Stimulated activated CD8-positive, alpha-beta memory T cell treated with anti-CD3 and anti-CD28 coated beads, Interleukin-2, amount 100 ng/mL, for 1 hour (primary cell): ENCODE measurements around the gene GSTP1.
"Not testable (repeated sequence)": the region's sequence is repeated elsewhere in the genome, so short reads cannot be mapped to it uniquely, and the experiment has no call there.

Experiments
- DNase-seq, 2 donors: peaks; one replicate each; pipeline ENCODE4 v3.0.0-alpha.2; 2020; ENCODE audit warnings: low read depth in 2 of 2

GSTP1 gene

DNA sequence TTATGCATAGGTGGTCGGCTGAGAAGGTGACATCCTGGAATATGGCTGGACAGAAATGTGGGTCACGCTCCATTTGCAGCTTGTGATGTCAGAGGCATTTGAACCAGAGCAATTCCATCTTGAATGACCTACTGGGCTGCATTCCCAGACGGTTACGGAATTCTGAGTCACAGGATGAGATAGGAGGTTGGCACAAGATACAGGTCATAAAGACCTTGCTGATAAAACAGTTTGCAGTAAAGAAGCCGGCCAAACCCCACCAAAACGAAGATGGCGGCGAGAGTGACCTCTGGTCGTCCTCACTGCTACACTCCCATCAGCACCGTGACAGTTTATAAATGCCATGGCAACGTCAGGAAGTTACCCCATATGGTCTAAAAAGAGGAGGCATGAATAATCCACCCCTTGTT, 19.9 kb upstream of the GSTP1 start:
- DNase-seq, result not testable (repeated sequence)

DNA sequence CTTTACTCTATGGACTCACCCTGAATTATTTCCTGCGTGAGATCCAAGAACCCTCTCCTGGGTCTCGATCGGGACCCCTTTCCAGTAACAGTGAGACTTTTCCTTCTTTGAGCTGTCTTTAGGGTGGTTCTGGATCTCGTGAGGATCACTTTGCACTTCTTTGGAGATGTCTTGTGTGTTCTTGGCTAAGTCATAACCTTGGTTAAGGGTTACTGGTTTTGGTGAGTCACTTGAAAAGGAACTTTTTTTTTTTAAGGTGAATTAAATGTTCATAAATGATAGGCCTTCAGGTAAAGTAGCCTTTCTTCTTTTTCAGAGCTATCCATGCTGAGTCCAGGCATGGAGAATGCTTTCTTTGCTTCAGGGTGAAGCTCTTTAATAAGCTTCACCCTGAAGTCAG, 19.4 kb upstream of the GSTP1 start:
- no peak for DNase-seq

DNA sequence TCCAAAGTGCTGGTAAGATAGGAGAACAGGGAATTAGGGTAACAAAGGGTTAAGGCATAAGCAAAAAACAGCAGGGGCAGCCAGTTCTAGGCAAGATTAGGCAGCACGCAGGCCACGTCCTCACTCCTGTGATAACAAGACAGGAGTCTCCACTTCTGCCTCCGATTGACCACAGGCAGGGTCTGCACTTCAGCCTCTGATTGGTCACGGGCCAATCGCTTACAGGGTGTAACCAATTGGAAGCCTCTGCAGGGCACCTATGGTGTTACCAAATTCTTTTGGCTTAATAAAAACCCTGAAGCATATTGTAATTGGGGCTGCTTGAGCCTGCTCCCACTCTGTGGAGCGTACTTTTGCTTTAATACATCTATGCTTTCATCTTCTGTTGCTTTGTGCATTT, 12.2 kb upstream of the GSTP1 start:
- DNase-seq, result no peak

DNA sequence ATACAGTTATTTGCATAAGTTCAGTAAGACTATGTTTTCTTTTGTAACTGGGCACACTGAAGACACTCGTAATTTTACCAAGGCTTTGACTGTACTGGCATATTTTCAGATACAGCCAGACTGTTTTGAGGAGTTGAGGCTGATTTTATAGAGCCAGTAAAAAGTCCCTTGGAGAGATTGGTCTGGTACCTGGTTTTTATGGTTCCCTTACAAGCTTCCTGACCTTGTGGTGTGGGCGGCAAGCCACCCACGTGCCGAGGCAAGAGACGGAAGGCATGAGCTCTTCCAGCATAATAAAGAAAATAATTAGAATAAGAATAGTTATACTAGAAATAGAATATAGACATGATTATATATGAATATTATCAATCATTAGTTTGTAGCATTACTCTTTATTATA, 11.3 kb upstream of the GSTP1 start:
- DNase-seq, result no peak

DNA sequence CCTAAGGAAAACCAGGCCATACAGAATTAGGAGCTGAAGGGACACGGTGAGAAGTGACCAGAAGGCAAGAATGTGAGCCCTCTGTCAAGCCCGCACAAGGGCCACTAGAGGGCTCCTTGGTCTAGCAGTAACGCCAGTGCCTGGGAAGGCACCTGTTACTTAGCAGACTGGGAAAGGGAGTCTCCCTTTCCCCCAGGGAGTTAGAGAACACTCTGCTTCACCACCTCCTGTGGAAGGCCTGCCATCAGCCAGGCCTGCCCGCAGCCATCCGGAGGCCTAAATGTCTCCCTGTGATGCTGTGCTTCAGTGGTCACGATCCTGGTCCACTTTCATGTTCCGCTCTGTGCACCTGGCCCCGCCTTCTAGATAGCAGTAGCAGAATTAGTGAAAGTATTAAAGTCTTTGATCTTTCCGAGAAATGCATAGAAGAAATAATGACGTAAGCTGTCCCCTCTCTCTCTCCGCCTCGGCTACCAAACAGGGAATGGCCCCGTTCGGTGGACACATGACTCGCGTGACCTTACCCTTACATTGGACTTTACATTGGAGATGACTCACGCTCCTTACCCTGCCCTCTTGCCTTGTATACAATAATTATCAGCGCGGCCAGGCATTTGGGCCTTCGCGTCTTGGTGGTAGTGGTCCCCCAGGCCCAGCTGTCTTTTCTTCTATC, 10.7 kb upstream of the GSTP1 start:
- no peak for DNase-seq

DNA sequence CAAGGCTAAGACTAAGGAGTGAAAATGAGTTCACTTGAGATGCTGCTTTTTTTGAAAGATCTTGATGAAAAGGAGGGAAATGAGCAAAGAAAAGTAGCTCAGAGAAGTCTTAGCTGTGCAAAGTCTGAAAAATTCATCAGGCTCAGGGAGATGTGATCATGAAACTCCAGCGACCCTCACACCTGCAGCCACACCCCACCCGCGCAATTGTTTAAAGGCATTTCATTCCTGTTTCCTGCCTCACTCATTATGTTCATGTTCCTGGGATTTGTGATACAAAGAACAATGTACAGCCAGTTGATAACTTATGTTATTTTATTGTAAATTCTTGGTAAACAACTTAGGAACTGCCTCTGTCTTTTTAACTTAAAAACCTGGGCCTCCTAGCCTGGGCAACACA, 8.7 kb upstream of the GSTP1 start:
- DNase-seq, result no peak

DNA sequence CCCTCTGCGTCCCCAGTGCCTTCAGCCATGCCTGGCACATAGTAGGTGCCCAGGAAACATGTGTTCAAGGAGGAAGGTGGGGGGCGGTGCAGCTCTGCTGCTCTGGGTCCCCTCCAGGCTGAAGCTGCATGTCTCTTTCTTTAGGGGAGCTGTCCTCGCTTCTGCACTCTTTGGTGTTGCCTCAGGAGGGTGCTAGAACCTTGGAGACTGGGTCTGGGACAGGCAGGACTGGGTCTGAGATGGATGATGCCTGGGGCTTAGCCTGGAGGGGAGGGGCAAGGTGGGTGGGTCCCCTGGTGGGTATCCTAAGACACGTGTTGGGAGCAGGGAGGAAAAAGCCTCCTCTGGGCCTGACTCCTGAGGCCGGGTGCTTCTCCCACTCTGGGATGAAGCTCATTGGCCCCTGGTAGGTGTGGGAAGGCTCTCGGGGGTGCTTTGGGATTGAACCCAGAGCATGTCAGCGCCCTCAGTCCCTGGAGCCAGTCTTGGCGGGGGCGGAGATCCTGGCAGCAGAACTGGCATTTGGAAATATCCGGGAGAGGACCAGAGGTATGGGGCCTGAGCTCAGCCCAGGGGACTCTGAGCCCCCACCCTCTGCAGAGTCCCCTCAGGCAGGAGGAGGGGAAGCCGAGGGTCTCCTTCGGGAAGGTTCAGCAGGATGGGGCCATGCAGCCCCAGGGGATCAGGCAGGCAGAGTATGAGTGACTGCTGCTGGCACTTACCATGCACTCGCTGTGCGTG, 6.7 kb upstream of the GSTP1 start:
- DNase-seq, result no peak

DNA sequence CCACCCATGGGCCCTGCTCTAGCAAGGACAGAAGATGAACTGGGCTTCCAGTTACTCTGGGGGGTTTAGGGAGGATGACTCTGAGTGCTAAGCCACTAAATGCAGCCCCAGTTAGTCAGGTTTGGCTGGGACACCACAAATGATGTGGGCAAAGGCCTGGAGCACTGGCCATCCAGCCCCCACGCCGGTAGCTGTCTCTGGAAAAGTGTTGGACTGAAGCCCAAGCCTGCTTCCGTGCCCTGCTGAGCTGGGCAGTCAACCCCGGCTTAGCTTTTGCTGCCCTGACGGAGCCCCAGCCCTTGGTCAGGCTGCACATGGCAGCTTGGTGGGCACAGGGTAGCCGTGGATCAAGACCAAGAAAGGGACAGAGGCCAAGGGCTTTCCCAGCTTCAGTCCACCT, 5.7 kb upstream of the GSTP1 start:
- no peak for DNase-seq

DNA sequence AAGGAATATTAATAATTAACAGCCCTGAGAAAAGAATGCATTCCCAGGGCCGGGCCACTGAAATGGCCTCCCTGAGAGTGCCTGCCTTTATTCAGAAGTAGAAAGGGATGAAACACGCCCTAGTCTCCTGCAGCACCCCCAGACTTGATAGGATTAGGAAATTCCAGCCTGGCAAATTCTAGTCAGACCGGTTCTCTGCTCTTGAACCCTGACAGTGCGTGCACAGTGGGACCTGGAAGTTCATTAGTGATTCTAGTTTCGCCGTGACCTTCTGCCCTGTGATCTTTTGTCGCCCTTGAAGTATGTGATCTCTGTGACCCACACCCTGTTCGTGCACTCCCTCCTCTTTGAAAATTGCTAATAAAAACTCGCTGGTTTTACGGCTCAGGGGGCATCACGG, 2.1 kb upstream of the GSTP1 start:
- no peak for DNase-seq

DNA sequence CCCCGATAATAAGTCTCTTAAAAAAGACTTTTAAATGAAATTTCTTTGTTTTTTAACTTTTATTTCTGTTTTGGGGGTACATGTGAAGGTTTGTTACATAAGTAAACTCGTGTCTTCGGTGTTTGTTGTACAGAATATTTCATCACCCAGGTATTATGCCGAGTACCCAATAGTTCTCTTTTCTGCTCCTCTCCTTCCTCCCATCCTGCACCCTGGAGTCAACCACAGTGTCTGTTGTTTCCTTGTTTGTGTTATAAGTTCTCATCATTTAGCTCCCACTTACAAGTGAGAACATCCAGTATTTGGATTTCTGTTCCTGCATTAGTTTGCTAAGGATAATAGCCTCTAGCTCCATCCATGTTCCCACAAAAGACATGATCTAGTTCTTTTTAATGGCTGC, 1.6 kb upstream of the GSTP1 start:
- no peak for DNase-seq

DNA sequence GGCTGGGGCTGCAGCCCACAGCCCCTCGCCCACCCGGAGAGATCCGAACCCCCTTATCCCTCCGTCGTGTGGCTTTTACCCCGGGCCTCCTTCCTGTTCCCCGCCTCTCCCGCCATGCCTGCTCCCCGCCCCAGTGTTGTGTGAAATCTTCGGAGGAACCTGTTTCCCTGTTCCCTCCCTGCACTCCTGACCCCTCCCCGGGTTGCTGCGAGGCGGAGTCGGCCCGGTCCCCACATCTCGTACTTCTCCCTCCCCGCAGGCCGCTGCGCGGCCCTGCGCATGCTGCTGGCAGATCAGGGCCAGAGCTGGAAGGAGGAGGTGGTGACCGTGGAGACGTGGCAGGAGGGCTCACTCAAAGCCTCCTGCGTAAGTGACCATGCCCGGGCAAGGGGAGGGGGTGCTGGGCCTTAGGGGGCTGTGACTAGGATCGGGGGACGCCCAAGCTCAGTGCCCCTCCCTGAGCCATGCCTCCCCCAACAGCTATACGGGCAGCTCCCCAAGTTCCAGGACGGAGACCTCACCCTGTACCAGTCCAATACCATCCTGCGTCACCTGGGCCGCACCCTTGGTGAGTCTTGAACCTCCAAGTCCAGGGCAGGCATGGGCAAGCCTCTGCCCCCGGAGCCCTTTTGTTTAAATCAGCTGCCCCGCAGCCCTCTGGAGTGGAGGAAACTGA, 731 bp downstream of the GSTP1 start:
- no peak for DNase-seq

DNA sequence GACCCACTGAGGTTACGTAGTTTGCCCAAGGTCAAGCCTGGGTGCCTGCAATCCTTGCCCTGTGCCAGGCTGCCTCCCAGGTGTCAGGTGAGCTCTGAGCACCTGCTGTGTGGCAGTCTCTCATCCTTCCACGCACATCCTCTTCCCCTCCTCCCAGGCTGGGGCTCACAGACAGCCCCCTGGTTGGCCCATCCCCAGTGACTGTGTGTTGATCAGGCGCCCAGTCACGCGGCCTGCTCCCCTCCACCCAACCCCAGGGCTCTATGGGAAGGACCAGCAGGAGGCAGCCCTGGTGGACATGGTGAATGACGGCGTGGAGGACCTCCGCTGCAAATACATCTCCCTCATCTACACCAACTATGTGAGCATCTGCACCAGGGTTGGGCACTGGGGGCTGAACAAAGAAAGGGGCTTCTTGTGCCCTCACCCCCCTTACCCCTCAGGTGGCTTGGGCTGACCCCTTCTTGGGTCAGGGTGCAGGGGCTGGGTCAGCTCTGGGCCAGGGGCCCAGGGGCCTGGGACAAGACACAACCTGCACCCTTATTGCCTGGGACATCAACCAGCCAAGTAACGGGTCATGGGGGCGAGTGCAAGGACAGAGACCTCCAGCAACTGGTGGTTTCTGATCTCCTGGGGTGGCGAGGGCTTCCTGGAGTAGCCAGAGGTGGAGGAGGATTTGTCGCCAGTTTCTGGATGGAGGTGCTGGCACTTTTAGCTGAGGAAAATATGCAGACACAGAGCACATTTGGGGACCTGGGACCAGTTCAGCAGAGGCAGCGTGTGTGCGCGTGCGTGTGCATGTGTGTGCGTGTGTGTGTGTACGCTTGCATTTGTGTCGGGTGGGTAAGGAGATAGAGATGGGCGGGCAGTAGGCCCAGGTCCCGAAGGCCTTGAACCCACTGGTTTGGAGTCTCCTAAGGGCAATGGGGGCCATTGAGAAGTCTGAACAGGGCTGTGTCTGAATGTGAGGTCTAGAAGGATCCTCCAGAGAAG, 1.6 kb downstream of the GSTP1 start:
- no peak for DNase-seq

DNA sequence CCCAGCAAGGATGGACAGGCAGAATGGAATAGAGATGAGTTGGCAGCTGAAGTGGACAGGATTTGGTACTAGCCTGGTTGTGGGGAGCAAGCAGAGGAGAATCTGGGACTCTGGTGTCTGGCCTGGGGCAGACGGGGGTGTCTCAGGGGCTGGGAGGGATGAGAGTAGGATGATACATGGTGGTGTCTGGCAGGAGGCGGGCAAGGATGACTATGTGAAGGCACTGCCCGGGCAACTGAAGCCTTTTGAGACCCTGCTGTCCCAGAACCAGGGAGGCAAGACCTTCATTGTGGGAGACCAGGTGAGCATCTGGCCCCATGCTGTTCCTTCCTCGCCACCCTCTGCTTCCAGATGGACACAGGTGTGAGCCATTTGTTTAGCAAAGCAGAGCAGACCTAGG, 2.3 kb downstream of the GSTP1 start:
- DNase-seq, result no peak

DNA sequence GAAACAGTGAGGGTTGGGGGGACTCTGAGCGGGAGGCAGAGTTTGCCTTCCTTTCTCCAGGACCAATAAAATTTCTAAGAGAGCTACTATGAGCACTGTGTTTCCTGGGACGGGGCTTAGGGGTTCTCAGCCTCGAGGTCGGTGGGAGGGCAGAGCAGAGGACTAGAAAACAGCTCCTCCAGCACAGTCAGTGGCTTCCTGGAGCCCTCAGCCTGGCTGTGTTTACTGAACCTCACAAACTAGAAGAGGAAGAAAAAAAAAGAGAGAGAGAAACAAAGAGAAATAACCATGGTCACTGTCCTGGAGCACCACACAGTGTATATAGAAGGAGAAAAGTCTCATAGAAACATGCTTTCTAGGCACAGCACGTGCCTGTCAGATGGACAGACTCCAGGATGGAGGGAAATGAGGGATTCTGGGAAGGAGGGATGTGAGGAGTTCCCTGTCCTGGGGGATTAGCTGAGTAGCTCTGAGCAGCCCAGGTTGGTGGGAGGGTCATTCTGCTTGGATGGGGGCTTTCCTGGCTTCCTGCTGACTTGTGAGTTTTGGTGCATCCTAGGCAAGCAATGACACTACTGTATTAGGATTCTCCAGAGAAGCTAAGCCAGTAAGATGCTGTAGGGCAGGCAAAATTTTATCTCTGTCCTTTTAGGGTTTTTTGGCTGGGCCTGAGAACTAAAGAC, 3.1 kb downstream of the GSTP1 start:
- no peak for DNase-seq

DNA sequence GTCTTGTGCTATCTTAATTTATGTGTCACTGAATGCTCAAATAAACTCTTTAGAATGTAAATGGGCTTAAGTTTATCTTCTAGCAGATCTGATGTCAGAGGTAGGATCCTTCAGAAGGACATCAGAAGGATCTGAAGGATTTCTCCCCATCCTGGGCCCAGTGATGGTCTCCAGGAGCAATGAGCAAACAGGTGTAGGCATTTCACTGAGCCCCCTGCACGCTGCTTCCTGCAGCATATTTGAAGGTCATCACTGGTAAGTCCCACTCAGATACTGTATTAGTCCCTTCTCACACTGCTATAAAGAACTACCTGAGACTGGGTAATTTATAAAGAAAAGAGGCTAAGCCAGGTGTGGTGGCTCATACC, 4.5 kb downstream of the GSTP1 start:
- no peak for DNase-seq

DNA sequence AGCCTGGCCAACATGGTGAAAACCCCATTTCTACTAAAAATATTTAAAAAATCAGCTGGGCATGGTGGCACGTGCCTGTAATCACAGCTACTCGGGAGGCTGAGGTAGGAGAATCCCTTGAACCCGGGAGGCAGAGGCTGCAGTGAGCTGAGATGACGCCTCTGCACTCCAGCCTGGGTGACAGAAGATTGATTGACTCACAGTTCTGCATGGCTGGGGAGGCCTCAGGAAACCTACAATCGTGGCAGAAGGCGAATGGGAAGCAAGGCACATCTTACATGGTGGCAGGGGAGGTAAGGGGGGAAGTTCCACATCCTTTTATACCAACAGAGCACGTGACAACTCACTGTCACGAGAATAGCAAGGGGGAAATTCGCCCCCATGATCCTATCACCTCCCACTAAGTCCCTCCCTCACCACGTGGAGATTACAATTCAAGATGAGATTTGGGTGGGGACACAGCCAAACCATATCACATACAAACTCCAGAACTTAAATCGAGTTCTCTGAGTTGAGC, 5.3 kb downstream of the GSTP1 start:
- not testable (repeated sequence) for DNase-seq

DNA sequence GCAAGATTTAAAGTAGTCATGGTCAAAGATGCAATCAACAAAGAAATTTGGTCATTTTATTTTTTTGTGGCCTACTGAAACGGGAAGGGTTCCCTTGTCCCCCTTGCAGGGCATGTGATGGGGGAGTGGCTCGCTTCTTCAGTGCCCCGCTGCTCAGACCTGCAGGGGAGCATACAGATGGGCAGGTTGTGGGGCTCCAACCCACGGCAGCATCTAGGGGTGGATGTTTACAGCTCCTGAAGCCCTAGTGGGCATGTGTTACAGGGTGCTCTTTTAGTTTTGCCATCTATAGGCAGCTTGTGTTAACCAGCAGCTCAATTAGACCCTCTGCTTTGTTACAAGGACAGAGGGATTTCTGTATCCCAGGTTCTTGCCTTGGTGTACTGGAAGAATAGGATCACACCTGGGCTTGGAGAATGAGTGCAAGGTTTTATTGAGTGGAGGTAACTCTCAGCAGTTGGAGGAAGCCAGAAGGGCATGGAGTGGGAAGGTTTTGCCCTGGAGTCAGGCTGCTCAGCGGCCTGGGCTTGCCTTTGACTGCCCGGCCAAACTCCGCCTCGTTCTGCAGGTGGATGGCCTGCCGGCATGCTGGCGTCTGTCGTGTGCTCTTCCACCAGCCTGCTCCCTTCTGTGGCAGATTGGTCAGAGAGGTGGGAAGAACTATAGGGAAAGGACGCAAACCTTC, 9.4 kb downstream of the GSTP1 start:
- no peak for DNase-seq

DNA sequence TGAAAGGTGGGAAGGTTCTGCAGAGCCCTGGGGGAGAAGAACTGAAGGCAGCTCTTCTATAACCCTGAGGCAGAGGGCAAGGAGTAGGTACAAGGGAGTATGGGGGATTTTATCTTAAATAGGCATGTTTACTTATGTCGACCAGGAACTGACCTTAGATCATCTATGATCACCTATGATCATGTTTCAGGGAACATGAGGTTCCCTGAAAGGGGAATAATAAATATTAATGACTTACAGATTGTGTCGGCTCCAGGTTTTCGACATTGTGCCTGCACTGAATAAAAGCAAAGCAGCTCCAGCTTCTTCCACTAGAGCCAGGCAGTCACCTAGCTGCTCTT, 9.9 kb downstream of the GSTP1 start:
- DNase-seq, result no peak

DNA sequence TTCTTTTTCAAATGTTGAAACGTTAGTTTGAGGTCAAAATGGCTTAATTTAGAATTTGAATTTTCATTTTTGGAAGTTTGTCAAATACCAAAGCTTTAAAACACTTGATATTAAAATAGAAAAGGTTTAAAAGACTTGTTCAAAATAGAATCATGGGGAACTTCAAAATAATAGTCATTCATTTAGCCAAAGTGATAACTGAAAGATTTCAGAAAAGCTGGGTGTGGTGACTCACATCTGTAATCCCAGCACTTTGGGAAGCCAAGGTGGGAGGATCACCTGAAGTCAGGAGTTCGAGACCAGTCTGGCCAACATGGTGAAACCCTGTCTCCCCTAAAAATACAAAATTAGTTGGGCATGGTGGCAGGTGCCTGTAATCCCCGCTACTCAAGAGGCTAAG, 10.9 kb downstream of the GSTP1 start:
- DNase-seq, result no peak

DNA sequence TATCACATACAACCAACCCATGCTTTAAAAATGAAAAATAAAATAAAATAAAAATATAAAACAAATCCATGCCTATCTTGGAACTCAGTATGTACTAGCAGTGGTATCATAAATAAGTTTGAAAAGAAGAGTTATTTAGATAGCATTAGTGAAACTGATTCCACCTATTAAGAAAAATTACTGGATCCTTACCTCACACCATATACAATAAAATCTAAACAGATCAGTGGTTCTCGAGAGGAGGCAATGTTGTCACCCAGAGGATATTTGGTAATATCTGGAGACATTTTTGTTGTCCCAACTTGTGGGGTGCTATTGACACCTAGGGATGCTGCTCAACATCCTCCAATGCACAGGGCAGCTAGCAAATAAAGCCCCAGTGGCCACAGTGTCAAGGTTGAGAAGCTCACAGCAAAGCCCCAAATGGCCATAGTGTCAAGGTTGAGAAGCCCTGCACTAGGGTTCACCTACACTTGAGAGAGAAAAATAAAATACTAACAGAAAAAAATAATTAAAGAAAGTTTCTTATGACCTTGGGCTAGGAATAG, 13.2 kb downstream of the GSTP1 start:
- no peak for DNase-seq
